GM23338 (cell line): Measurements from ENCODE around the gene ADAMTS17. TPM values are rescaled to one million over a fixed set of nuclear protein-coding genes. Genes with fewer than 3 reads are reported as not detected.

Experiments
- ATAC-seq: fragments of 200-7000 bp; cut with Tn5 transposase; 3 replicates; pipeline ENCODE4 v1.9.1; 2020
- DNase-seq: peaks from one replicate; pipeline ENCODE4 v3.0.0-alpha.2; 2015; ENCODE audit warnings: low spot score
- H2AFZ ChIP-seq: fragments of 200-600 bp; sonication (generic); 2 replicates; pipeline ENCODE4 v1.8.0; 2016; ENCODE audit warnings: antibody characterized with exemption, mild to moderate bottlenecking, moderate library complexity
- H3F3A ChIP-seq: fragments of 200-600 bp; sonication (generic); replicated peaks from 2 replicates; pipeline ENCODE4 v1.8.0; 2017; ENCODE audit warnings: antibody characterized with exemption, mixed run types, low read depth
- H3K27ac ChIP-seq: fragments of 200-600 bp; sonication (generic); 2 replicates; pipeline ENCODE4 v1.6.1; 2016; ENCODE audit warnings: low read depth
- H3K27me3 ChIP-seq: fragments of 200-600 bp; sonication (generic); 2 replicates; pipeline ENCODE4 v1.8.0; 2016; ENCODE audit warnings: mild to moderate bottlenecking, mixed run types, moderate library complexity; ENCODE audit not compliant: insufficient read depth
- H3K36me3 ChIP-seq: fragments of 200-600 bp; sonication (generic); 2 replicates; pipeline ENCODE4 v1.8.0; 2016; ENCODE audit warnings: mild to moderate bottlenecking; ENCODE audit not compliant: insufficient read depth
- H3K4me1 ChIP-seq: fragments of 200-600 bp; sonication (generic); 2 replicates; pipeline ENCODE4 v1.8.0; 2016; ENCODE audit warnings: mild to moderate bottlenecking, moderate library complexity; ENCODE audit not compliant: insufficient read depth
- H3K4me2 ChIP-seq: fragments of 200-600 bp; sonication (generic); 2 replicates; pipeline ENCODE4 v1.7.1; 2017; ENCODE audit warnings: mixed run types
- H3K4me3 ChIP-seq: fragments of 200-600 bp; sonication (generic); 2 replicates; pipeline ENCODE4 v1.6.1; 2016; ENCODE audit warnings: mixed run types
- H3K79me2 ChIP-seq: fragments of 200-600 bp; sonication (generic); replicated peaks from 2 replicates; pipeline ENCODE4 v1.8.0; 2017; ENCODE audit warnings: mild to moderate bottlenecking; ENCODE audit not compliant: insufficient read depth
- H3K9me2 ChIP-seq: fragments of 200-600 bp; sonication (generic); 2 replicates; pipeline ENCODE4 v1.8.0; 2017; ENCODE audit not compliant: insufficient read depth
- H4K20me1 ChIP-seq: fragments of 200-600 bp; sonication (generic); replicated peaks from 2 replicates; pipeline ENCODE4 v1.8.0; 2017; ENCODE audit warnings: mild to moderate bottlenecking; ENCODE audit not compliant: insufficient read depth
- H3K27ac Mint-ChIP-seq: 2 replicates; pipeline ENCODE4 v1.8.0; 2020; ENCODE audit warnings: inconsistent platforms, mild to moderate bottlenecking, moderate library complexity, mixed read lengths
- H3K27me3 Mint-ChIP-seq: 3 replicates; pipeline ENCODE4 v1.8.0; 2022; ENCODE audit warnings: low read depth, mild to moderate bottlenecking, moderate library complexity, mixed read lengths, inconsistent platforms; ENCODE audit not compliant: insufficient read depth, poor library complexity
- H3K36me3 Mint-ChIP-seq: 3 replicates; pipeline ENCODE4 v1.8.0; 2021; ENCODE audit warnings: low read depth, mild to moderate bottlenecking, inconsistent platforms, moderate library complexity, mixed read lengths
- H3K4me1 Mint-ChIP-seq: 3 replicates; pipeline ENCODE4 v1.8.0; 2020; ENCODE audit warnings: mild to moderate bottlenecking, inconsistent platforms, mixed read lengths
- H3K4me3 Mint-ChIP-seq: 3 replicates; pipeline ENCODE4 v1.8.0; 2021; ENCODE audit warnings: moderate library complexity, mild to moderate bottlenecking, inconsistent platforms, mixed read lengths
- H3K9me3 Mint-ChIP-seq: 3 replicates; pipeline ENCODE4 v1.8.0; 2020; ENCODE audit warnings: moderate library complexity, mild to moderate bottlenecking, inconsistent platforms, mixed read lengths
- CREB1 ChIP-seq: fragments of 250-450 bp; sonication (Bioruptor Pico); IDR thresholded peaks from 2 replicates; pipeline ENCODE4 v1.5.0; 2020; ENCODE audit warnings: low read depth, mild to moderate bottlenecking, moderate library complexity
- ETS1 ChIP-seq: IDR thresholded peaks from 2 replicates; pipeline ENCODE4 v1.6.1; 2016; ENCODE audit warnings: antibody characterized with exemption
- EZH2 ChIP-seq: fragments of 200-600 bp; sonication (generic); IDR thresholded peaks from one replicate; pipeline ENCODE4 v1.8.0; 2017; ENCODE audit warnings: antibody characterized with exemption, mild to moderate bottlenecking, low read depth; ENCODE audit not compliant: unreplicated experiment
- EZH2phosphoT487 ChIP-seq: fragments of 200-600 bp; sonication (generic); IDR thresholded peaks from one replicate; pipeline ENCODE4 v1.8.1; 2018; ENCODE audit warnings: antibody characterized with exemption; ENCODE audit not compliant: unreplicated experiment
- JUNB ChIP-seq: IDR thresholded peaks from one replicate; pipeline ENCODE4 v1.6.1; 2016; ENCODE audit warnings: antibody characterized with exemption; ENCODE audit not compliant: unreplicated experiment
- NANOG ChIP-seq: IDR thresholded peaks from 2 replicates; pipeline ENCODE4 v1.6.1; 2016; ENCODE audit warnings: antibody characterized with exemption, borderline replicate concordance
- POLR2AphosphoS5 ChIP-seq: IDR thresholded peaks from 2 replicates; pipeline ENCODE4 v1.6.1; 2016; ENCODE audit warnings: antibody characterized with exemption, low read depth
- REST ChIP-seq: IDR thresholded peaks from one replicate; pipeline ENCODE4 v1.6.1; 2018; ENCODE audit warnings: antibody characterized with exemption; ENCODE audit not compliant: unreplicated experiment
- STAT1 ChIP-seq: IDR thresholded peaks from one replicate; pipeline ENCODE4 v1.6.1; 2016; ENCODE audit warnings: antibody characterized with exemption; ENCODE audit not compliant: unreplicated experiment
- ZNF114 ChIP-seq: fragments of 250-450 bp; sonication (Bioruptor Pico); IDR thresholded peaks from 2 replicates; pipeline ENCODE4 v1.5.0; 2020; ENCODE audit warnings: mild to moderate bottlenecking, moderate library complexity
- ZNF331 ChIP-seq: fragments of 250-450 bp; sonication (Bioruptor Pico); IDR thresholded peaks from 2 replicates; pipeline ENCODE4 v1.5.0; 2020; ENCODE audit warnings: low read depth, mild to moderate bottlenecking, moderate library complexity
- polyA plus RNA-seq: library from polyadenylated mRNA; unstranded; fragments of >200 nt; fragmentation: Nextera tagmentation; extraction: Ambion mirVana; gene quantifications from 2 replicates; pipeline ENCODE4 v1.2.1, GENCODE V29; 2016
- total RNA-seq: library from RNA; depleted of rRNA; stranded (reverse); fragments of >200 nt; shearing (Covaris generic); gene quantifications from 2 replicates; pipeline ENCODE4 v1.2.3, GENCODE V29; 2014
- TF ChIP-seq, protein P1 (sequence below), 2 experiments: fragments of 200-600 bp in 1 of 2; sonication (generic) in 1 of 2; conservative IDR thresholded peaks; 2 replicates each; pipeline versions ENCODE4 v1.5.1 to v1.6.1; 2016 to 2017; ENCODE audit warnings: antibody characterized with exemption in 2 of 2, low read depth in 2 of 2, mild to moderate bottlenecking in 2 of 2, moderate library complexity in 1 of 2
- TF ChIP-seq, protein P2 (sequence below): fragments of 250-450 bp; sonication (Bioruptor Pico); IDR thresholded peaks from 2 replicates; pipeline ENCODE4 v1.5.0; 2020; ENCODE audit warnings: mild to moderate bottlenecking, moderate library complexity

ADAMTS17 gene
- total and polyA plus RNA-seq, 2 experiments from 2014 or later = 0.60 to 3.8 TPM

- ATAC-seq = no peak
- Mint-ChIP-seq H3K9me3 (peaks cover 17% of the 10 kb centered on the region), H3K36me3 (peaks cover 6% of the 10 kb centered on the region; the same call in 2 of the 3 replicates), H3K4me1 (no peaks in the 10 kb centered on the region), H3K4me3 (no peak overlapping the region), H3K27me3 (peaks cover 4% of the 10 kb centered on the region), H3K27ac (no peak overlapping the region)
- no peaks in the 10 kb centered on the region for H4K20me1 ChIP-seq
- no peaks in the 10 kb centered on the region for H3K36me3 ChIP-seq
- no peaks in the 10 kb centered on the region for H3K79me2 ChIP-seq
- no peaks in the 10 kb centered on the region for H3K9me2 ChIP-seq
- no peak overlapping the region for H3K27ac ChIP-seq
- TF ChIP-seq STAT1 (no peak), NANOG (no peak), ZNF114 (CRISPR knock-in tag) (no peak), REST (no peak), POLR2AphosphoS5 (no peak), EZH2 (no peak), EZH2phosphoT487 (no peak), JUNB (no peak), ETS1 (no peak), CREB1 (CRISPR knock-in tag) (no peak), ZNF331 (CRISPR knock-in tag) (no peak)
- TF ChIP-seq, protein P1, sequence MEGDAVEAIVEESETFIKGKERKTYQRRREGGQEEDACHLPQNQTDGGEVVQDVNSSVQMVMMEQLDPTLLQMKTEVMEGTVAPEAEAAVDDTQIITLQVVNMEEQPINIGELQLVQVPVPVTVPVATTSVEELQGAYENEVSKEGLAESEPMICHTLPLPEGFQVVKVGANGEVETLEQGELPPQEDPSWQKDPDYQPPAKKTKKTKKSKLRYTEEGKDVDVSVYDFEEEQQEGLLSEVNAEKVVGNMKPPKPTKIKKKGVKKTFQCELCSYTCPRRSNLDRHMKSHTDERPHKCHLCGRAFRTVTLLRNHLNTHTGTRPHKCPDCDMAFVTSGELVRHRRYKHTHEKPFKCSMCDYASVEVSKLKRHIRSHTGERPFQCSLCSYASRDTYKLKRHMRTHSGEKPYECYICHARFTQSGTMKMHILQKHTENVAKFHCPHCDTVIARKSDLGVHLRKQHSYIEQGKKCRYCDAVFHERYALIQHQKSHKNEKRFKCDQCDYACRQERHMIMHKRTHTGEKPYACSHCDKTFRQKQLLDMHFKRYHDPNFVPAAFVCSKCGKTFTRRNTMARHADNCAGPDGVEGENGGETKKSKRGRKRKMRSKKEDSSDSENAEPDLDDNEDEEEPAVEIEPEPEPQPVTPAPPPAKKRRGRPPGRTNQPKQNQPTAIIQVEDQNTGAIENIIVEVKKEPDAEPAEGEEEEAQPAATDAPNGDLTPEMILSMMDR (conservative IDR thresholded peaks at IDR 0.05; ENCODE audit: low read depth in 2 of 2) = no peak
- TF ChIP-seq, protein P2, sequence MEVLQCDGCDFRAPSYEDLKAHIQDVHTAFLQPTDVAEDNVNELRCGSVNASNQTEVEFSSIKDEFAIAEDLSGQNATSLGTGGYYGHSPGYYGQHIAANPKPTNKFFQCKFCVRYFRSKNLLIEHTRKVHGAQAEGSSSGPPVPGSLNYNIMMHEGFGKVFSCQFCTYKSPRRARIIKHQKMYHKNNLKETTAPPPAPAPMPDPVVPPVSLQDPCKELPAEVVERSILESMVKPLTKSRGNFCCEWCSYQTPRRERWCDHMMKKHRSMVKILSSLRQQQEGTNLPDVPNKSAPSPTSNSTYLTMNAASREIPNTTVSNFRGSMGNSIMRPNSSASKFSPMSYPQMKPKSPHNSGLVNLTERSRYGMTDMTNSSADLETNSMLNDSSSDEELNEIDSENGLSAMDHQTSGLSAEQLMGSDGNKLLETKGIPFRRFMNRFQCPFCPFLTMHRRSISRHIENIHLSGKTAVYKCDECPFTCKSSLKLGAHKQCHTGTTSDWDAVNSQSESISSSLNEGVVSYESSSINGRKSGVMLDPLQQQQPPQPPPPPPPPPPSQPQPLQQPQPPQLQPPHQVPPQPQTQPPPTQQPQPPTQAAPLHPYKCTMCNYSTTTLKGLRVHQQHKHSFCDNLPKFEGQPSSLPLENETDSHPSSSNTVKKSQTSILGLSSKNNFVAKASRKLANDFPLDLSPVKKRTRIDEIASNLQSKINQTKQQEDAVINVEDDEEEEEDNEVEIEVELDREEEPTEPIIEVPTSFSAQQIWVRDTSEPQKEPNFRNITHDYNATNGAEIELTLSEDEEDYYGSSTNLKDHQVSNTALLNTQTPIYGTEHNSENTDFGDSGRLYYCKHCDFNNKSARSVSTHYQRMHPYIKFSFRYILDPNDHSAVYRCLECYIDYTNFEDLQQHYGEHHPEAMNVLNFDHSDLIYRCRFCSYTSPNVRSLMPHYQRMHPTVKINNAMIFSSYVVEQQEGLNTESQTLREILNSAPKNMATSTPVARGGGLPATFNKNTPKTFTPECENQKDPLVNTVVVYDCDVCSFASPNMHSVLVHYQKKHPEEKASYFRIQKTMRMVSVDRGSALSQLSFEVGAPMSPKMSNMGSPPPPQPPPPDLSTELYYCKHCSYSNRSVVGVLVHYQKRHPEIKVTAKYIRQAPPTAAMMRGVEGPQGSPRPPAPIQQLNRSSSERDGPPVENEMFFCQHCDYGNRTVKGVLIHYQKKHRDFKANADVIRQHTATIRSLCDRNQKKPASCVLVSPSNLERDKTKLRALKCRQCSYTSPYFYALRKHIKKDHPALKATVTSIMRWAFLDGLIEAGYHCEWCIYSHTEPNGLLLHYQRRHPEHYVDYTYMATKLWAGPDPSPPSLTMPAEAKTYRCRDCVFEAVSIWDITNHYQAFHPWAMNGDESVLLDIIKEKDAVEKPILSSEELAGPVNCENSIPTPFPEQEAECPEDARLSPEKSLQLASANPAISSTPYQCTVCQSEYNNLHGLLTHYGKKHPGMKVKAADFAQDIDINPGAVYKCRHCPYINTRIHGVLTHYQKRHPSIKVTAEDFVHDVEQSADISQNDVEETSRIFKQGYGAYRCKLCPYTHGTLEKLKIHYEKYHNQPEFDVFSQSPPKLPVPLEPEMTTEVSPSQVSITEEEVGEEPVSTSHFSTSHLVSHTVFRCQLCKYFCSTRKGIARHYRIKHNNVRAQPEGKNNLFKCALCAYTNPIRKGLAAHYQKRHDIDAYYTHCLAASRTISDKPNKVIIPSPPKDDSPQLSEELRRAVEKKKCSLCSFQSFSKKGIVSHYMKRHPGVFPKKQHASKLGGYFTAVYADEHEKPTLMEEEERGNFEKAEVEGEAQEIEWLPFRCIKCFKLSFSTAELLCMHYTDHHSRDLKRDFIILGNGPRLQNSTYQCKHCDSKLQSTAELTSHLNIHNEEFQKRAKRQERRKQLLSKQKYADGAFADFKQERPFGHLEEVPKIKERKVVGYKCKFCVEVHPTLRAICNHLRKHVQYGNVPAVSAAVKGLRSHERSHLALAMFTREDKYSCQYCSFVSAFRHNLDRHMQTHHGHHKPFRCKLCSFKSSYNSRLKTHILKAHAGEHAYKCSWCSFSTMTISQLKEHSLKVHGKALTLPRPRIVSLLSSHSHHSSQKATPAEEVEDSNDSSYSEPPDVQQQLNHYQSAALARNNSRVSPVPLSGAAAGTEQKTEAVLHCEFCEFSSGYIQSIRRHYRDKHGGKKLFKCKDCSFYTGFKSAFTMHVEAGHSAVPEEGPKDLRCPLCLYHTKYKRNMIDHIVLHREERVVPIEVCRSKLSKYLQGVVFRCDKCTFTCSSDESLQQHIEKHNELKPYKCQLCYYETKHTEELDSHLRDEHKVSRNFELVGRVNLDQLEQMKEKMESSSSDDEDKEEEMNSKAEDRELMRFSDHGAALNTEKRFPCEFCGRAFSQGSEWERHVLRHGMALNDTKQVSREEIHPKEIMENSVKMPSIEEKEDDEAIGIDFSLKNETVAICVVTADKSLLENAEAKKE = no peak
- no peaks in the 10 kb centered on the region for H3K27me3 ChIP-seq
- no peak overlapping the region for H2AFZ ChIP-seq
- no peak overlapping the region for H3K4me2 ChIP-seq
- DNase-seq = no peak
- H3K4me1 ChIP-seq = no peaks in the 10 kb centered on the region
- H3F3A ChIP-seq = no peaks in the 10 kb centered on the region
- H3K4me3 ChIP-seq = no peak overlapping the region
Observed at GRCh38 chr15:100298257-100298656, 43.5 kb downstream of the ADAMTS17 start.
